Amniotic epithelial cell (primary cell): ENCODE measurements around the gene THRB.

ENCODE experiments used
- DNase-seq: peaks from one replicate; pipeline ENCODE4 v3.0.0-alpha.2; 2010; ENCODE audit warnings: low read depth

THRB gene

DNA sequence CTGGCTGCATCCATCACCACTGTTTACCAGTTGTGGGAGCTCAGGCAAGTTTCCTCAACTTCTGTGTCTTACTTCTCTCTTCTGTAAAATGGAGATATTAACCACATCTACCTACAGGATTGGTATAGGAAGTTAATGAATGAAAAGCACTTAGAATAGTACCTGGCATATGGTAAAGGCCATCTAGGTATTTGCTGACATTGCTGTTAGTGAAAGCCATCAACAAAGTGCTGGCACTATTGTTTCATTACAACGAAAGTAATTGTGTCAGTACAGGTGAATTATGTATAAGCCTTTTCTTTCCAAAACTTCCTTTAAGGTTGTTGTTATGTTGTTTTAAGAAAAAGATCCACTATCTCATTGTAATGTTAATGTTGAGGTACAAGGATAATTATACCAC is 352.5 kb downstream of the THRB start:
- no peak for DNase-seq

DNA sequence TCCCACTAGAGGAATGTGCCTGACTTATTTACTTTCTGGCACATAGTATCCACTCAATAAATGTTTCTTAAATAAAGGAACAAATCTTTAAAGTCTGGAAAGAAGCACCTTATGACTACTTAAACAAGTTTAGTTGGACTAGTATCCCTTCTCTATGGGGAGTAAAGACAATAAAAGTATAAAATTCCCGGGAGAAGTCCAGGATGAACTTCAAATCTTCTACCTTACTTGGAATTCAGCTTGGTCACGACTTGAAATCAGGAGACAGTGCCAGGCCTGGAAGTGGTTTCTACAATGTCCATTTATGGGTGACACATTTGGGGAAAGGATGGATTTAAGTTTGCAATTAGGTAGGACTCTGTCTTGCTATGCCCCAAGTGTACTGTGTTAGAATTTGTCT is 353.1 kb downstream of the THRB start:
- DNase-seq: no peak

DNA sequence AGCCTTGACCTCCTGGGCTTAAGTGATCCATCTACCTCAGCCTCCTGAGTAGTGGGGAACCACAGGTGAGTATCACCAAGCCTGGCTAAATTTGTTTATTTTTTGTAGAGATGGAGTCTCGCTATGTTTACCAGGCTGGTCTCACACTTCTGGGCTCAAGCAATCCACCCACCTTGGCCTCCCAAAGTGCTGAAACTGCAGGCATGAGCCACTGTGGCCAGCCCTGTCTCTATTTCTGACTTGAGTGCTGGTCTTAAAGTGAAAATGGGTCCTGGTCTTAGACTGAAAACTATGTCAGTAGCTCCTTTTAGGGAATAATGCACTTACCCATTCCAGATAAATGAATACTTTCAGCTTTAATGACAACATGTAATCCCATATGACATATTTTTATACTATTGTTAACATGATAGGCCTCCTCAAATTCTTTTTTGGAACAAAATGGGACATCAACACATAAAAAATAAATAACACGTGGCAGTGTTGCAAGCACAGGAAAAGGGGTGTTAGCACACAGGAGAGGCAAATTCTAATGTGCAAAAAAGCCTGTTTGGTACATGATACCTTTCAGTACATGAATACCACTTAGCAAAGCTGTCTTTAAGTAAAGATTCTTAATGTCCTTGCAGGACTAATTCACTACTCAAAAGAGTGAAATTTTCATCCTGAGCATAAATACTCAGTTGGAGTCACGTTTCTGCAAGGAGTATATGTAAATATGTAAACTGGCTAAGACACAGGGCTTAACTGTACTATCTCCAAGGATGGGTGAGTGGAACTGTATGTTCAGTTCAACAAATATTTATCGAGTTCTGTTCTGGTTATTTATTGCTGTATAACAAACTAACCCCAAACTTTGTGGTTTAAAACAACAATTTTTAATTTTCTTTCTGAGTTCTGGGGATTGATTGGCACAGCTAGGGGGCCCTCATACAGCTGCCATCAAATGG is 354.9 kb downstream of the THRB start:
- DNase-seq: peak; percentile 81

DNA sequence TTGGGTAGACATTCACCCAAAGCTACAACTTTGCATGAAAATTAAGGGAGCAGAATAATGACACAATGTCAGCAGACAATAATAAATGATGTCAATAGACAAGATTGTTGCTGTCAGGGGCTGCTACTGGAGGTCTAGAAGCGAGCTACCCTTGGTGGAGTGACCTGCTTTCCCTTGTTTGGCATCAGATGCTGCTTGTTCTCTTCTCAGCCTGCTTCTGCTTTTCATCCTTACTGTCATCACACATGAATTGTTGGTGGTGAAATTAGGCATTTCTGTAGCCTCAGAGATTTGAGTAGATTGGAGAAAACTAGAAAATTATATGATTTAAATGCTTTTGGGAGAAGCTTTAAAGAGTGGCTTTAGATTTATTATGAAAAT is 355.8 kb downstream of the THRB start:
- DNase-seq: peak; percentile 66

DNA sequence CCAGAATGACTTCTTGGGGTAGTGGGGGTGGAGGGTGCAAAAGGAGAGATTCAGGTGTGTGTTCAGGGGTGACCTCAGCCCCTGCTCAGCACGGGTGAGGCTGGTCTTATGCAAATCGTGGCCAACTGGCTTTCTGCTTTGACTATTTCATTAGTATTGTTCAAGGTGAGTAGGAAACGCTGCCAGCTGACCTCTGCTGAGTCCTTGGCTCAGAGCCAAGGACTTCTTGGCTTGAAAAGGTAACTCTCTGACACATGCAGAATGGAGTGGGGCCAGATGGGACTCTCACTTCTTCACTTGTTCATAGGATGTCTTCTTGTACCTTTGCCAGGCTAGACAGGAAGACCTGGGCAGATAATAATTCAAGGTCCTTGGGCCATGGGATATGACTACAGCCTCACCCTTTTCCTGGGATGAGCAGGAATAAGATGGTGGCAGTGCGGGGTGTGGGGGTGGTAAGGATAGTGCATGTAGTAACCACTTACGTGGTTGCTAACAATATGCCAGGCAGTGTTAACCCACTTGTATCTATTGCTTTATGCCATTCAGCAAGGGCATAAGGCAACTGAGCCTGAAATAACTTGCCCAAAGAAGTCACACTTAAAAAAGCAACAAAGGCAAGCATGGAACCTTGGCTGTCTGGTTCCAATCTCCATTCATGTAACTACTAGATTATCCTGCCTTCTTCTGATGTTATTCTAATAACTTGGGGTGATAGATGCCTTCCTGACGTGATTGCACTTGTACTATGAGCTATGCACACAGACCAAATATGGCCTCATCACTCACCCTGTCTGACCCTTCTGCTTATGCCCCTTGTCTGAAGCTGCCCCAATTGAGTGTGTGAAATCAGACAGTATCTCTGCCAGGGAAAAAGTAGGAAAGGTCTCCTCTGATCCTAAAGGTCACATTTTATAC is 356.4 kb downstream of the THRB start:
- DNase-seq: peak; percentile 30

DNA sequence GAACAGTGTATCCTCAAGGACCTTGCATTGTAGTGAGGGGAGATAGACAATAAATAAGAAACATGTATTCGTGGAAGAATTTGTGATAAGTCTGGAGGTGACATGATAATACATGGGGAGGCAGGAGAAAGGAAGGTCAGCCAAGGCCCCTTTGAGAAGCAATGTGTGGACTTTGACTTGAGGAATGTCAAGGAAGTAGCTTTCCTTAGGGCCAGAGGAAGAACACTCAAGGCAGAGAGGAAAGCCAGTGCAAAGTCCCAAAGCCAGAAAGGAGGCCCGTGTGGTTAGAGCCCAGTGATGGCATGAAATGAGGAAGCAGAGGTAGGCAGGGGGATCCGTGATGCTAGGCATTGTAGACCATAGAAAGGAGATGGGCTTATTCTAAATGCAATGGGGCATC is 357.3 kb downstream of the THRB start:
- DNase-seq: no peak

DNA sequence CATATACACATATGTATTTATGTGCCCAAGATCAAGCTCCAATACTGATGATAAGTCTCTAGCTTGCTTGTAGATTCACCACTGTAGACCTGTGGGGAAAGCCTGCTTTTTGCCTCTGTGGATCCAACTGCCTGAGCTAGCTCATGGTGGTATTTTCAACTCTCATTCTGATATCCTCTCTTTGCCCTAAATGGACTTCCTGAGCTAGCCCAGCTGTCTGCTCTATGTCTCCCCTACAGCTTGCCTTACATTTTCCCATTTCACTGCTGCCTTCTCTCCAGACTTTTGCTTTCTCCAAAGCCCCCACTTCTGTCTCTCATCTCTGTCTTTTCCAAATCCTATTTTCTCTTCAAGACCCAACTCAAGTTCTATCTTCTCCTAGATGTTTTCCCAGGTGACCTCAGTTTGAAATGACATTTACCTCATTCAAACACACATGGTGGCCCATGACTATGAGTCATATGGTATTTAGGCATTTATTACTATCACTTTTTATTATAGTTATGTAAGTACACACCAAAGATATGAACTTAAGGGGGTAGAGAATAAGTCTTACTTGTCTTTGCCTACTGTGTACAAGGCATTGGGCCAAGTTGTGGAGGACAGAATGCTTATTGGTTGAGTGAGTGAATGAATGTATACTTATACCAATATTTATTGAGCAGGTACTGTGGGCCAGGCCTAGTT is 357.9 kb downstream of the THRB start:
- DNase-seq: no peak

DNA sequence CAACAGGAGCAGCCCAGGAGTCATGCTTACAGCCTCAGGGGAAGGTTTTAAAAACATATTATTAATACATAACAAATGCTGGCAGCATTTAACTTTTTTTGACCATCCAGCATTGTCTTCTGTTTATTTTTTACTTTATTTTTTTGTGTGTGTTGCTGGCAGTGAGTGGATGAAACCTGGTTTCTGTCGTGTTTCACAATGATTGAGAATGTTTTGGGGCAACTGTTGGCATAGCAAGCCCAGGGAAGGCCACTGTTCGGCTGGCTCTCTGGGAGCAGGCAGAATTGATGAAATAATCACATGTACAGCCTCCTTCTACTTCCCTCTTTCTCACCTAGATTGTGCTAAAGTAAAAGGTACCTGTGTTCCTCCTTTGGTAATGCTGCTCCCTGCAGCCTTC is 359.4 kb downstream of the THRB start:
- DNase-seq: peak; percentile 28

DNA sequence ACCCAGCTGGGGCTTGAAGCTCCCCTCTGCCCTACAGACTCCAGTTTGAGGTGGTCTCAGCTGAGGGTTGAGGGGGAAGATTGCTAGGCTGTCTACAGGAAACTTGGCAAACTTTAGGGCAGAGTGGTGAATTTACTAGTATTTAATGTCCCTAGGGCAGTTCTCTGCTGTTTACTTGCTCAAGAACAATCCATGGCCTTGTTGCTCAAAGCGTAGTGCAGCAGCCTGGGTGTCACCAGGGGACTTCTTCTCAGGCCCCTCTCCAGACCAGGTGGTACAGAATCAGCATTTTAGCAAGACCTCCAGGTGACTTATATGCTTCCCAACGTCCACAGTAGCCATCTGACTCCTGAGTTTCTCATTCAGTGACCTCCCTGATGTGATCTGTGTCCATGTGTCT is 360.7 kb downstream of the THRB start:
- no peak for DNase-seq

DNA sequence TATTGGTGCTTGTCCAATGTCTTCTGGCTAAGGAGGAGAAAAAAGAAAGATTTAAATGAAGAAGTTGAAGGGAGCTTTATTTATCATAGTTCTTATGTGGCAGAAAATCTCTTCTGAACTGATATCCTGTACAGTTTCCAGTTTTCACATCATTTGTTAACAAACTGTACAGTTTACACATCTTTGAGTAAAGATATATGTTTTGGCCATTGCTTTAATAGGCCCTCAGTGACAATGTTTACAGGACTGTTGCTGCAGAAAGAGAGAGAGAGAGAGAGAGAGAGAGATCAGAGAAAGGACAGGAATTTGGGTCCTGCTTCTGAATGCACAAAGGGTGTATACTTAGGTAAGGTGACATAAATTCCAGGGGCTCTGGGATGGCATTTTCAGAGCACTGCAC is 361.2 kb downstream of the THRB start:
- DNase-seq: no peak

DNA sequence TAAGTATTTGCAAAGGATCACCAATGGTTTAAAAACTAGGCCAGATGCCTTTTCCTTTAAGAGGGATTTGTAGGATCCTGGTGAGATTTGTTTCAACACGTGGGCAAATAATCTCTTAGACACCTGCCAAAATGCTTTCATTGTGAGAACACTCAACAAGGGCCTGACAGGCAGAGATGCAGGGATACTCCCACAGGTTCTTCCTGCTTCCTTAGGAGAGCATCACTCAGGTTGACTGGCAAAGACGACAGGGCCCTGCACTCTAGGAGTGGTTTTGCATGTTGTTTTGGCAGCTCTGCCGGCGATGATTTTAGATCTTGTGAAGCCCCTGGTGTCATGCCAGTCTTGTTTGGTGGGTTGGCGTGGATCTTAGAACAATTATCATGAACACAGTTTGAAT is 365.1 kb downstream of the THRB start:
- peak; percentile 46 for DNase-seq

DNA sequence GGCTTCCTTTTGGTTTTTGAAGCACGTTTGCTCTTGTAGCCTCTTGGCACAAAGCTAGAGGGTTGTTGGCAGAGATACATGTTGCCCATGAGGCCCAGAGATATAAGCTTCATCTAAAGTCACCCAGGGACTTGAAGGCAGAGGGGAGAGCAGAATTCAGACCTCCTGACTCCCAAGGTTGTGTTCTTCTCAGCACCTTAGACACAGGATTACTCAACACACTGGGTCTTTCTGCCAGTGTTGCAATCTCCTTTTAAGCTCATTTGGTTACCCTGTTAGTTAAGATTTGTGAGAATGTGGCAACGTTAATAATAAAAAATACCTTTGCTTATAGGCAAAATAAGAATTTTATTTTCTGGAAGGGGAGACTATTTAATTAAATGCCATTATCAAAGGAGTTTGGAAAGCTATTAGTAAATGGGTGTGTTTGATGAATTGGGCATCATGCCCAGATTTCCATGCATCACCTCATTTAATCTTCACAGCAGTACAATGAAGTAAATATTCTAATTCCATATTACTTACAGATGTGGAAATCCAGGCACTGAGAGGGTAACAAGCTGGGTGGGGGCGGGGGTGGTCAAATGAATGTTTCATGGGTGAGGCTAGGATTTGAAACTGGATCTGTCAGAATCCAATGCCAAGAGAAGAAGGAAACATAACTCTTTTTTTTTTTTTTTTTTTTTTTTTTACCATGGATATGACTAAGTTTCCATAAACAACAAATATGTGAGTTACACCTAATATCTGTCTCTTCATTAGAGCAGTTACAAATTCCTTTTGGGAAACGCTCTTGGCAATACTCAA is 366.2 kb downstream of the THRB start:
- DNase-seq: peak; percentile 86

DNA sequence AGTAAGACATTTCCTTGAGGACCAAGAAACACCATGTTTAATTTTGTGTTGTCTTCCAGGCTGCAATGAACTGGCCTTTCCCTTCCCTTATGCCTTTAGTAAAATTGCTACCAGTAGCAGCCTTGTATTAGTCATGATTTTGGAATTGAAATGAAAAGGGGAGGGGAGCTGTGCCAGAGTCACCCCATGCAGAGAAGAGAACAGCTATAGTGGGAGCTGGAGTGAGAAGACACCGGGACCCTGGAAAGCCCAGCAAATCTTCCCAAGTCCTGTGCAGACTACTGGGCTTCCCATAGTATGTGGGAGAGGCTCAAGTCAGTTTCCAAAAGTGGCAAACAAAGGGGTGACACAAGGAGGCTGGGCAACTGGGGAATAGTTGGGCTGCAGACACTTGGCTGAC is 371.1 kb downstream of the THRB start:
- DNase-seq: no peak

DNA sequence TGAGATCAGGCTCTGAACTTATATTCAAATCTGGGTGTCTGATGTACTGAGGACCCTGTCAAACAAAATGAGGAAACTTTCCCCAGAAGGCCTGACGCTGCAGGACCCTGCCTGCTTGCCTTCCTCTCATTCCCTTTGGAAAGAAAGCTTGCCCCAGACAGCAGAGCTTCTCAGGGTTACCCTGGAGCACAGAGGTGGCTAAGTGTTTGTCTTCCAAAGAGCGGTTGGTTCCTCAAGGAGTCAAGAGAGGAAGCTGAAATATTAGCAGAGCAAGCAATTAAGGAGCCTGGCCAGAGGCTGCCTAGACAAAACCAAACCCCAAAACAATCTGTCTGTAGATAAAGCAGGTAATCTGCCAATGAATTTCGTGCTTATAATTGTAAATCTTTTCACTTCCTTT is 374.2 kb downstream of the THRB start:
- no peak for DNase-seq

DNA sequence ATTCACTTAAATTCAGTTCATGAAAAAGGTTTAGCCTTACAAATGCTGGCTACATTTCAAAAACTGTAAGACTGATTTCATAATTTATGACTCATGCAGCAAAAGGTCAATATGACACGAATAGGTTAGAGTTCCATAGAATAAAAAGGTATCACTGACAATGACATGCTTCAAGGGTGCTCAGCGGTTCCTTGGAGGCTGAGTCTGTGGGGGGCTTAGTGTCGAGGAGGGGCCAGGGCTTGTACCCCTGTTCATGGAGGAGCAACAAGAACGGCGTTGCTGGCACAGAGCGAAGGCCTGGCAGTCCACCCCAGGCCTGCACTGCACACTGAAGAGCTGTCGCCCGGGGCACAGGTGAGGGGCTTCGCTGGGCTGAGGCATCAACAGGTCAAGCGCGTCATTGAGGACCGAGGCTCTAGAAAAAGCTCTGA is 375.3 kb downstream of the THRB start:
- DNase-seq: peak; percentile 47

DNA sequence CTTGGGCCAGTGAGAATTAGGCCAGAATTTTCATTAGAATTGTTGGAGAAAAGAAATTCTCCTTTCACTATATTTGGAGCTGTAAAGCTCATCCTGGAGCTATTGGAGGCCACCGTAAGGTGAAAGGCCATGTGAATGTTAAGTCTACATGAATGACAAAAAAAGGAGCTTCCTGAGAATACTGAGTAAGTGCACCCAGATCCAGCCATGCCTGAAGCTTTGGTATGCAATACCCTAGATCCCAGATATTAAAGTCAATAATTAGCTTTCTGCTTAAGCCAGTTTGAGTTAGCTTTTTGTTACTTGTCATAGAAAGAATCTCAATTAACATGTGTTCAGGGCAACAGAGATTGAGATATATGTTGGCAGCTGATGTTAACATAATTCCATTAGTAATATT is 377.1 kb downstream of the THRB start:
- no peak for DNase-seq

DNA sequence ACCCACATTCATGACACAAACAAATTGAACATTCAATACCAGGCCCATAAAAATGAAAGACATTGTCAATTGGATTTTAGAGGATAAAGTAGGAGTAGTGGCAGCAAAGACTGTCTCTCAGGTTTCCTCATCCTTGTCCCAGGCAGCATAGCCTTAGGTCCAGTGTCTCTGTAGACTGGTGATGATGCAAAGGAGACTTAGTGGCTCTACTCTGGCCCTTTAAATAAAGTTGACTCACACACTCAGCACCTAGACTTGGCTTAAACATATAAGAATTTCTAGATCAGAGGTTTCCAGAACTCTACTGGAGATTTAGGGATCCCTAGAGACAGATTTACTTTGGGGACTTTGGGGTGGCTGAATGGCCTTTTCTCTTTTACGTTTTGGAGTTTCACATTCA is 382.9 kb downstream of the THRB start:
- DNase-seq: no peak

DNA sequence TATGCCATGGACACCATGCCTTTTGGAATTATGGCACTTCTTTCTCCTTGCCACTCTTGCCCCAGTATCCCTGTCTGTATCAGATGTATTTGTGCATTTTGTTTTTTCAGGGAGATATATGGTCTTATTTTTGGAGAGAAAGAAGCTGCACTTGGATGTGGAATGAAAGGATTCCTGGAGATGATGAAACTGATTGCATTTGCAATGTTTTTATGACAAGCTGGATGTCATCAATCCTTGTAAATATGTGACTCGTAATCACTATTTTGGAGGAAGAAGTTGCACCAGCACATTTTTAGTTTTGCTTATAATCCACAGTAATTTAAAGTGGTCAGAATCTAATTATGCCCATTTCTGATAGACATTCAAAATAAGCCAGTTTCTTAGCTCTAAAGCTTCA is 384.6 kb downstream of the THRB start:
- no peak for DNase-seq

DNA sequence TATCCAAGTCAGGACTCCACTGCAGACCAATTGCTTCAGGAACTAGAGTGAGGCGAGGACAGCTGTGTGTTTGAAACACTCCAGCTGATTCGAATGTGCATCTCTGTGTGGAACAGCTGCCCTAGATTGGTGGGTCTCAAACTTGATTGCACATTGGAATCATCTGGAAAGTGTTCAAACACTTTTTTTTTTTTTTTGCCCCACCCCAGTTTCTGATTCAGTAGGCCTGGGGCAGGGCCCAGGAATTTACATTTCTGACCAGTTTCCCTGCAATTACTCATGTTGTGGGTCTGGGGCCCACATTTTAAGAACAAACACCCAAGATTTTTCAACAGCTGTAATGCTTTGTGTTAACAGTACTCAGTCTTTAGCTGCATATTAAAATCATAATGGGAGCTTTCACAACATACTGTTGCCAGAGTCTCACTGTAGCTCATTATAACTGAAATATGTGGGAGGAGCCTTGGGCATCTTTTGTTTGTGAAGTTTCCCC is 392.9 kb downstream of the THRB start:
- no peak for DNase-seq

DNA sequence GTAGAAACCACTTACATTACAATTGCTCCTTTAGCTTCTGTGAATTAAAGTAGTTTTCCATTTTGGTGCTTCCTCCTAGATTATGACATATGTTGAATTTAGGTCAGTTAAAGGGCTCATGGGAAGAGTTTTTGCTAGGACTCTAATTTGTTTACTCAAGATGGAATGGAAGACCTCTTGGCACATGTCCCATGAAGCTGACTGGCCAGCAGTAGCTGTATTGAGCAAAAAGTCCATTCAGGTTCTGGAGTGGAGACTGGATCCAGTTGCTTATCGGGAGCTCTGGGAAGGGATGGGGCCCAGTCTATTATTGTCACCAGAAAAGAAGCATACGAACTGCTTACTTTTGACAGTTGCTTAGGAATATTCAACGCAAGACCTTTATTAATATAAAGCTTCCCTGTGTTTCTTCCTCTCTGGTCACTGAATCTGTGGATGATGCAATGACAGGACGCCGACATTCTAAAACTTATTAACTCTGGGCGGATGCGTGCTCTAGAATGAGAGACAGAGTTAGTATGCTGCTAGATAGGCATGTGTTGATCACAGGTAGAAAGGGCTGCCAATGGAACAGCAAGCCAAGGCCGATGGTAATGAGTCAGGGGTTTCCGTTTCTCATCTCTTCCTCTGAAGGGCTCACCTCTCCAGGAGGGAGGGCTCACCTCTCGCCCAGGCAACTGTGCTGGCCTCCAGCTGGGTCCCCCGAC is 393.8 kb downstream of the THRB start:
- DNase-seq: no peak
